HG02763 (cell line): ENCODE measurements around the gene KRTAP10-6.
"Not testable (repeated sequence)": the region's sequence is repeated elsewhere in the genome, so short reads cannot be mapped to it uniquely, and the experiment has no call there.

Experiments
- ATAC-seq: cut with Tn5 transposase; IDR thresholded peaks from one replicate; pipeline ENCODE4 v1.9.1; 2021; ENCODE audit warnings: mild to moderate bottlenecking, moderate library complexity; ENCODE audit not compliant: unreplicated experiment

Gene KRTAP10-6

DNA sequence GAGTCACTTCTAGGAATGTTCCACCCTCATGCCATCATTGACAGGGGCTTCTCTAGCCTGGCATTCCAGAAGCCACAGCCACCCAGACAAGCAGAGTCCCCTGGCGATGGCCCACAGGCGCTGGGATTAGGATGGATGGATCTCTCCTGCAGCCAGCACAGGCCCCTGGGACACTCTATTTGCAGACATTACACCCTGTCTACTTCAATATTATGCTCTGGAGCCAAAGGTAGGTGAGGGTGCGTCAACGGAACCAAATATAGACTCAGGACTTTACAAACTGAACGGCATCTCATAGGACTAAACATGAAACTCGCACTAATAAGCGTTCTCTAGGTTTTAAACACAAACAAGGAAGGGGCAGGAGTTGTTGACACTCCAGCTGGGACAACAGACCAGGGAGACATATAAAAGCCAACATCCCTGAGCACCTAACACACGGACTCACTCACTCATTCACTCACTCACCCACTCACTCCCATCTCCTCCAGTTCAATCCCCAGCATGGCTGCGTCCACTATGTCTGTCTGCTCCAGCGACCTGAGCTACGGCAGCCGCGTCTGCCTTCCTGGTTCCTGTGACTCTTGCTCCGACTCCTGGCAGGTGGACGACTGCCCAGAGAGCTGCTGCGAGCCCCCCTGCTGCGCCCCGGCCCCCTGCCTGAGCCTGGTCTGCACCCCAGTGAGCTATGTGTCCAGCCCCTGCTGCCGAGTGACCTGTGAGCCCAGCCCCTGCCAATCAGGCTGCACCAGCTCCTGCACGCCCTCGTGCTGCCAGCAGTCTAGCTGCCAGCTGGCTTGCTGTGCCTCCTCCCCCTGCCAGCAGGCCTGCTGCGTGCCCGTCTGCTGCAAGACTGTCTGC, 8.0 kb upstream of the KRTAP10-6 start, which contains the start of gene KRTAP10-7:
Gene KRTAP10-7, plus strand, starts transcription at position 480 of the 861 bp plus-strand sequence. Its CDS starts 25 bp downstream, at position 505.
- not testable (repeated sequence) for ATAC-seq

DNA sequence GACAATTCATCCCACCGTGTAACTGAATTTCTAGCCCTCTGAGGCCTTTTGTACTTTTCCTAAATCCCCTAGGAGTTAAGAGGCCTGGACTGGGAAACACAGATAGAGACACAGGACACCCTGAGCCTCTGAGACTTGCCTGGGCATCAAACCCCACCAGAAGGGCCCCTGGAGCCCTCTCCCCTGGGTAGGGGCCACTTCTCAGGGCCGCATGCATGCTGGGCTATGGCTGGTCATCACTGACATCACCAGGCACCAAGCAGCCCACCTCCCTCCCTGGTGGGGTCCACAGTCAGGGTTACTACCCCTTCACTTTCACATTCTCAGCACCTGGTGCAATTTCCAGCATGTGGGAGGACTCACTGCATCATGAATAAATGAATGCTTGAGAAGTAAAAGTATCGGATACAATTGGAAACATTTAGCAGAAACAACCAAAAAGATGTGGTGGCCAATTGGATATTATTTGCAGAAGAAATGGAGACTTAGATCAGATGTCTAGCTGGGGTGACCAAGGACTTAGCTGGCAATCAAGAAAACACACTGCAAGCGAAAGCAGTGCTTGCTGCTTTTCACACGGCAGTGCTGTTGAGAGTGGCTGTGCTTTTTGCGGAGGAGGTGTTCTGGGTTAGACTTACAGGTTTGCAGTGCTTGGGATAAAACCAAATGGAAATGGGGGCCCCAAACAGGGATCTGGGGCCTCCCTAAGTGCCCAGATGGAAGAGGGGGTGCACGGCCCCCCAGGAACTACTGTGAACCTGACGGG, 7.1 kb upstream of the KRTAP10-6 start:
- ATAC-seq, result no peak

DNA sequence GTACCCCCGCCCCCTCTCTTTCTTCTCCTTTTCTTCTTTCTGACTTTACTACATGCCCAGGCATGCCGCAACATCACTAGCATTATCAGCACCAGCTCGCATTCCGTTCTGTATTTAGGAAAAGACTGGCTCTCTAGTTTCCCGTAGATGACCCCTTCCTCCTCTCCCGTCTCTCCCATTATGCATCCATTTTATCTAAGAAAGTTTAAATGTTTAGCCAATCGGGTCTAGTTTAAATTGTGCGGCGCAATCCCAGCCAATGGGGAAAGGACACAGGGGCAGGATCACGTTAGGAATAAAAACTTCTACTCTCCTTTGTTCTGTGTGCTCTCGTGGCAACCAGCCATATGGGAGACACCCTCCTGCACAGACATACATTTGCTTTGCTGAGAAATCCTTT, 5.8 kb upstream of the KRTAP10-6 start:
- ATAC-seq, result no peak

DNA sequence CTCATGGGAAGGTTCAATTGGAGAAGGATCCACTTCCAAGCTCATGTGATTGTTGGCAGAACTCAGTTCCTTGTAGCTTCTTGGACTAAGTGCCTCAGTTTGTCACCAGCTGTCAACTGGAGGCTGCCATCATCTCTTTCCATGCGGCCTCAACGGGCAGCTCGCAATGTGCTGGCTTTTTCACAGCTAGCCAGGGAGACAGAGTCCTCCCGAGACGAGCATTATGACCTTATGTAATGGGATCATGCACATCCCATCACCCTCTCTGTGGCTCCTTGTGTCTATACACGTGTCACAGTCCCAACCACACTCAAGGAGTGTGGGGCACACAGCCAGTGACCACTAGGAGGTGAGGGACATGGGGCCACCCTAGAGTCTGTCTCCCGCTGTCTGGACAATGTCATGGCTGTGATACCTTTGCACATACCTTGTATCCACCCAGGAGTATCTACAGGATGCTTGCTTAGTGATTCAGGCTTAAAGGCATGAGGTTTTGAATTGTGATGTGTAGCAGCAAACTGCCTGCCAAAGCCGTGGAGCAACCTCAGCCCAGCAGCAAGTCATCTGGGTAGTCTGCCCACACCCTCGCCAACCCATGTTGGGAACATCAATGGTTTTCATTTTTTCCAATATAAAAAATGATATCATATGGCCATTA, 3.9 kb upstream of the KRTAP10-6 start:
- no peak for ATAC-seq

DNA sequence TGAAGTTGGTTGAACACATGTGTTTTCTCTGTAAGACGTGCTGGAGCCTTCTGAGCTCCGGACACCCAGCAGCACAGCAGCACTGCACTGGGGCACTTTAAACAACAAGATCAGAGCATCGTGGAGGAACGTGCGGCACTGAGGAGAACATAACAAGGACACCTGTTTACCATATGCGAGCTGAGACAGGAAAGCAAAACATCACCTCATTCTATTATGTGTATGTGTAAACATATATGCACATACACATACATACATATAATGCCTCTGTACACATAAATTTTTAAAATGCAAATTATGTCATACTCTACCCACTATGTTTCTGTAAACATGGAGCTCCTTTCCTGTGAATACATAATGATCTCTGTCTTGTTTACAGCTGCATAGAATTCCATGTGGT, 3.2 kb upstream of the KRTAP10-6 start:
- ATAC-seq, result no peak

DNA sequence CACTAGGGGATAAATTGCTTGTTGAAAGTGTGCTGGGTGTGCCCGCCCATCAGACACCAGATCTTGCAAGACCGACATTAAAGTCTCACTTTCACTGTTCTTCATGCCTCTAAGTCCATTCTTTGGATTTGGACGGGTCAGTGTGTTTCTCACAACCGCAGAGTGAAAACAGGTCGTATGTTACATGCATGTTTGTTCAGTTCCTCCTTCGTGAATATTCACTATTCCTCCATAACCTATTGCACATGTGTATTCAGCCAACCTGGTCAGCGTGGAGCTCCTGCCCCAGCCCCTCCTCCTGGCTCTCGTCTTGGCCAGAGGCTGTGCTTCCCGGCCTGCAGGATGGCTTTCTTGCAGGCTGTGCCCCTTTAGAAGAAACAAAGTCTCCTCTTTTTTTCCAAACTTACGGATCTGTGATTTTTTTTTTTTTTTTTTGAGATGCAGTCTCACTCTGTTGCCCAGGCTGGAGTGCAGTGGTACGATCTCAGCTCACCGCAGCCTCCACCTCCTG, 2.2 kb upstream of the KRTAP10-6 start:
- no peak for ATAC-seq

DNA sequence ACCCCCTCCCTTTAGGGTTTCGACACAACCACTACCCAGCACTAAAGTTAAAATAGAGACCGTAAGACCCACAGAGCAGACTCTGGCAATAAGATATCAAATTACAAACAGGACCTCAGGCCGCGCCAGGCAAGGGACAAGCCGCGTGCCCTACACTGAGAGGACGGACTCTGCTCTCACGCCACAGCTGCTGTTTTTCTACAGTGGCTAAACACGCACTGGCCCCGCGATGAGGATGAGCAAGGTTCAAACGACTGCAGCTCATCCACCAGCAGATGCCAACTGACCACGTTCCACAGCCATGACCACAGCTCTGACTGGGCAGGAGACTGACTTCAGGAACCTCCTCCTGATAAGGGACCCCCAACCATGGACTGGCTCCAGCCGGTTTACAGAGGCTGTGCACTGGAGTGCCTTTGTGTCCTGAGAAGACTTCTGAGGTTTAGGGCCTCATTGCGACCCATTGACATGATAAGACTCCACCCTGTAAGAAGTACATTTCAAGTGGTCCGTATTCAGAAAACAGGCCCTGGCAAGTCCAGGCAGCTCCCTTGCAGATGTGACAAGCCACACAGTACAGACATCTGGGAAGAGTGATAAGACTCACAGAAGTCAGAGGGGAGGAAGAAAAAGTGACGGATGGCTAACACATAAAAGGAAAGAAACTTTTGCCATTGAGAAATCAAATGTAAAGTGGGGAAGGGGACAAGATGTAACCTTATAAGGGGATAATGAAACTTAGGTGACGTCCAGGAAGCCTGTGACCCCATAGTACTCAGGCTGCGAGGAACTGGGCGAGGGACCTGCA, 1.5 kb upstream of the KRTAP10-6 start:
- ATAC-seq, result no peak

DNA sequence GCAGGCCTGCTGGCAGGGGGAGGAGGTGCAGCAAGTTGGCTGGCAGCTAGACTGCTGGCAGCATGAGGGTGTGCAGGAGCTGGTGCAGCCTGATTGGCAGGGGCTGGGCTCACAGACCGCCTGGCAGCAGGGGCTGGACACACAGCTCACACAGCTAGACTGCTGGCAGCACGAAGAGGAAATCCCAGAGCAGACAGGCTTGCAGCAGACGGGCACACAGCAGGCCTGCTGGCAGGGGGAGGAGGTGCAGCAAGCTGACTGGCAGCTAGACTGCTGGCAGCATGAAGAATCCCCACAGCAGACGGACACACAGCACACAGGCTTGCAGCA, 539 bp downstream of the KRTAP10-6 start:
- ATAC-seq, result not testable (repeated sequence)

DNA sequence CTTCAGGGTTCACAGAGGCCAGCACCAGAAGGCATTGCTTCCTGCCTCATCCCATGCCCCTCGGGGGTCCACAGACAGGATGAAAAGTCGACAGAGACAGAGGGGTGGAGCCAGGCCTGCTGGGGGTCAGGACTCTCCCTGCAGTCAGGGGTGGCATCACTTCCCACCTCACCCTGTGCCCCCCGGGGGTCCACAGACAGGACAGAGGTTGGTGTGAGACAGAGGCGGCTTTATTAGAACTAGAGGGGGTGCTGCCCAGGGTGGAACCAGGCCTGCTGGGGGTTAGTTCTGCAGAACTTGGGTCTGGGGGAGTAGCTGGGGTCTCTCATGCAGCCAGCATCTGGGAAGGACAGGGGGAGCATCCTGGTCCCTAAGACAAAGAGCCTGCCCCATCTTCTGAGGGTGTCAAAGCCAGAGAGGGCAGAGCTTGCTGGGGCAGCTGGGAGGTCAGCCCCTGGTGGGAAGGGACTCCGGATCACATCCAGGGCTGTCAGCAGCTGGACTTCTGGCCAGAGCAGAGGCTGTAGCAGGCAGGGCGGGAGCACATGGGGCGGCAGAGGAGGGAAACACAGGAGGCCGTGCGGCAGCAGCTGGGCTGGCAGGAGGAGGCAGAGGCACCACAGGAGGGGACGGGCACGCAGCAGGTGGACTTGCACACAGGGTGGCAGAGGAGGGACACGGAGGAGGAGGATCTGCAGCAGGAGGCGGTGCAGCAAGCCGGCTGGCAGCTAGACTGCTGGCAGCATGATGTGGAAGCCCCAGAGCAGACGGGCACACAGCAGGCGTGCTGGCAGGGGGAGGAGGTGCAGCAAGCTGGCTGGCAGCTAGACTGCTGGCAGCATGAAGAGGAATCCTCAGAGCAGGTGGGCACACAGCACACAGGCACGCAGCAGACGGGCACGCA, 1.2 kb downstream of the KRTAP10-6 start:
- not testable (repeated sequence) for ATAC-seq

DNA sequence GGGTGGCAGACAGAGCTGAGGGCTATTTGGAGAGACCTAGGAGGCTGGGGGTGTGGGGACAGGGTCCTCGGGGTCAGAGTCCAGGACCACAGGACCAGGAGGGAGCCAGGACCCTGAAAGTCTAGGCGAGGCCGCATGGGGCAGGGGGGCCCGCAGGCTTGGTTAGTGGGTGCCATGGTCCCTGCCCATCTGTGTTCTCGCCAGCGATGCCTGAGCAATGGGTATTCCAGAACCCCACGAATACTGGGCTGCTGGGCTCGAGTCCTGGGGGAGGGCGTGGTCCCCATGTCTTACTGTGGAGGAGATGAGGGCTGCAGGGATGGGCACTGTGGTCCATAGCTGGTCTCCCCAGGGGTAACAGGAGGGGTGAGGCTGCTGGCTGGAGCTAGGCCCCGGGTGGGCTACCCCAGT, 2.0 kb downstream of the KRTAP10-6 start:
- ATAC-seq, result no peak

DNA sequence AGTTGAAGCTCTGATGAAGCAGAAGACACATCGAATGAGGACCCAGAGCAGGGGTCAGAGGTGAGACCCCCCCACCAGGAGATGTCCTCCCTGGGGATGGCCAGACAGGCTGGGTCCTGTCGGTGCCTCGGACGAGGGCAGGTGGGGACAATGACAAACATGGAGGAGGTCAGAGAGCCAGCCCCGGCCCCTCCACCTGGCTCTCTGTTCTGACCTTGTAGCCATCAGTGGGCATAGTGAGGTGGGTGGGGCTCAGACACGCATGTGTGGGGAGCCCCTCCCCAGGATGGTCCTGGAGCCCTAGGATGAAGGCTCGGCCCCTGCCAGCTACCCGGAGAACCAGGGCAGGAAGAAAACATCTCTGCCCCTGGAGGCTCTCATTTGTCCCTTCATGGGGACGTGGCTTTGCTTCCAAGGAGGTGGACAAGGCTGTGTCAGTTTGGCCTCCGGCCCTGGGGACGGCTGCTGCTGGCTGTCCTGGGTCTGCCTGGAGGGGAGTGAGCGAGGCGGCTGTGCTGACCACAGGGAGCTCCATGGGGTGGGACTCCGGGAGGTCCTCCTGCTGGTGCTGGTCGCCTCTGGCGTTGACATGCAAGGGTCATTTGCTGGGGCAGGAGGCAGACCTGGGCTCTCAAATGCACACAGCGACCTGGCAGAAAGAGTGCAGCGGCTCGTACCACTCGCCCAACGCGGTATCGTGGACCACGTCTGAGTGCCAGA, 2.6 kb downstream of the KRTAP10-6 start:
- no peak for ATAC-seq

DNA sequence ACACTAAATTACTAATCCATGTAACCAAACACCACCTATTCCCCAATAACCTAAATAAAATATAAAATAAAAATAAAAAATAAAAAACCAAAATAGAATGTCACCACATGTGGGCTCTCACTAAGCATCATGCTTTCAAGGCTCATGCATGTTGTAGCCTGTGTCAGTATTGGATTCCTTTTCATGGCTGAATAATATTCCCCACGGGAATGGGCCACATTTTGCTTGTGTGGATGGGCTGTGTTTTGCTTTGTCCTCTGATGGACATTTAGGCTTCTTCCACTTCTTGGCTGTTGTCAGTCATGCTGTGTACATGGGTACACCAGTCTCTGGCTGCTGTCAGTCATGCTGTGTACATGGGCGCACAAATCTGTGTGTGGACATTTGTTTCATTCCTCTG, 3.2 kb downstream of the KRTAP10-6 start:
- ATAC-seq, result no peak

DNA sequence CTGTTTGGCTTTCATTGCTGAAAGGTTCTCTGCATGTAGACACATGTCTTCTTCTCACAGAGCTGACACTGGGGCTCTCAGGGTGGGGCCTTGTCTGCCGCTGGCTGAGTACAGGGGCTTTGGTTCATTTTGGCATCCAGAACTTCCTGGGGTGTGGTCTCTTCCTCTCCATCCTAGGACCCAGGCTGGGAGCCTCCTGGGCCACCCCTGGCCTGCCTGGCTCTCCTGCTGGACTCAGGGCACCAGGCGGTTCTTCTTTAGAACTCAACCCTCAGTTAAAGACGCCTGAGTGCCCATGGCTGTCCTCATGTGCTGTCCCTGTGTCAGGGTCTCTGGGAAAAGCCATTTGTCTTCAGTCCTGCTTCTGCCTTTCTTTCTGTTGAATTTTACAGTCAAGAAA, 6.4 kb downstream of the KRTAP10-6 start:
- ATAC-seq, result no peak

DNA sequence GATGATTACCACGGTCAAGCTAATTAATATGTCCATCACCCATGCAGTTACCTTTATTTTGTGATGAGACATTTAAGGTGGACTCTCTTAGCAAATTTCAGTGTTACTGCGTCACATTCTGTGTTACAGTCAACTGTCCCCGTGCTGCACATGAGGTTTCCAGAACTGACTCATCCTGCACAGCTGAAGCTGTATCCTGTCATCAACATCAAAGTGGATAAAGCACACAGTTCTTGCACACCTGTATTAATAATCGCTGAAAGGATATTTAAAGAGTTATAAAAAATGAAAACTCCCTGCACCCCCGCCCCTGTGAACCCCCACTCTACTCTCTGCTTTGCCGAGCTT, 8.5 kb downstream of the KRTAP10-6 start:
- ATAC-seq, result no peak

DNA sequence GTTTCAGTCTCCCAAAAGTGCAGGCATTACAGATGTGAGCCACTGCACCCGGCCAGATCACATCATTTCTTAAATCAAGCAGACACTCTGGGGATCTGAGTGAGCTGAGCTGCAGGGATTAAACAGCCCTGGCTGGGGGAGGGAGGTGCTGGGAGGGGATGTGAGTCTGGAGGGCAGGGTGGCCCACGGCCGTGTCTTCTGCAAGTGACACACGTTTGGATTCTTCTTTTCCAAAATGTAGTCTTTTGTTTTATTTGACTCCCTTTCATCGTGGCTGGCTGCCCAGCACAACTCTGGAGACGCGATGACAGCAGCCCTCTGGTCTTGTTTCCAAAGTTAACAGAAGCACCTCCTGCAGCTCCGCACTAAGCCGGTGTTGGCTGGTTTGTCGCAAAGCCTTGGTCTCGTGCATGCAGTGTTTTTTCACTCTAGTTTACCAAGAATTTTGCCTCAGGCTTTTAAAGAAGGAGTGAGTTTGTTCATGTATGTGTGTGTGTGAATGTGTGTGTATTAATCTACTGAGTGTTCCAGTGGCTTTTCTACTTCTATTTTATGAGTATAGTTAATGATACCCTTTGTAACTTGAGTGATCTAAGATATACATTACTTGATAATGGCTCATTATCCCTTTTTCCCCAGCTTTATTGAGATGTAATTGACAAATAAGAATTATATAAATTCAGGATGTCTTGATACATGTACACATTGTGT, 9.1 kb downstream of the KRTAP10-6 start:
- no peak for ATAC-seq

DNA sequence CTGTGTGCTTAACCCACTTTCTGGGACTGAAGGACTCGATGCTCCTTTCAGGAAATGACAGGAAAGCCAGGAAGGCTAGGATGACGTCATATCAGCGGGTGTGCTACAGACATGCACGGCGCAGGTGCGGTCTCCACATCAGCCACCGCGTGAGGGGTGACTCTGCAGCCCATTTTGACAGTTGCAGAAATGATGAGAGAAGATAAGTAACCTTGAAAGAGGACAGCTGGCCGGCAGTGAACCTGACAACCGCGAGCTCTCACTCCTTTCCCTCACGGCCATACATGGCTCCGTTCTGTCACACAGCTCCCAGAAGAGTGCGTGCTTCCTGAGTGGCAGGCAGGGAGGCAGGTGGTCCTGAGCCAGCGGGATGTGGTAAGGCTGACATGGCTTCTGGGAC, 10.2 kb downstream of the KRTAP10-6 start:
- no peak for ATAC-seq

DNA sequence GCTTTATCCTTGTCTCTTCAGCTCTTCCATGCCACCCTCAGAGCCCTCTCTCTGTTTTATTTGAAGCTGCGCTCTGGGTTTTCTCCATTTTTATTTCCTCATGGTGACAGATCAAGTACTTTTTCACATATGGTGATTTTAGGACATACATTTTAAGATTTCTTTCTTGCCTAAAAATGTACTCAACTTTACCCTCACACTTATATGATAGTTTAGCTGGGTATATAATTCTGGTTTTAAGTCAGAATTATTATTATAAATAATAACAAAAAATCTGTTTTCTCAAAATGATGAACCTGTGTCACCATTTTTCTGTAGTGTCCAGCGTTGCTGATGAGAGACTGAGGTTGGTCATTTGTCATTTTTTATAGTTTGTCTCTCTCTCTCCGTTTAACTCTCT, 11.1 kb downstream of the KRTAP10-6 start:
- no peak for ATAC-seq

DNA sequence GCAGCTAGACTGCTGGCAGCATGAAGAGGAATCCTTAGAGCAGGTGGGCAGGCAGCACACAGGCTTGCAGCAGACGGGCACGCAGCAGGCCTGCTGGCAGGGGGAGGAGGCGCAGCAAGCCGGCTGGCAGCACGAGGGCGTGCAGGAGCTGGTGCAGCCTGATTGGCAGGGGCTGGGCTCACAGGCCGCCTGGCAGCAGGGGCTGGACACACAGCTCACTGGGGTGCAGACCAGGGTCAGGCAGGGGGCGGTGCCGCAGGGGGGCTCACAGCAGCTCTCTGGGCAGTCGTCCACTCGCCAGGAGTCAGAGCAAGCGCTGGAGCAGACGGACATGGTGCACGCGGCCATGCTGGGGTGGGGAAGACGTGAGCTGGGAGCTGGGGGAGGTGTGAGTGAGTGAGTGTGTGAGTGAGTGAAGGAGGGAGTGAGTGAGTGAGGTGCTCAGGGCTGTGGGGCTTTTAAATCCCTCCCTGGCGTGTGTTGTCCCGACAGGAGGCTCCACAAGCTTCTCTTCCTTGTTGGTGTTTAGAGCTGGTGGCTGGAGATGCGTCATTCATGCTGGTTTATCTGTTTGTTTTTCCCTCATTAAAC, 12.0 kb downstream of the KRTAP10-6 start, which contains the start of gene KRTAP10-5:
Gene KRTAP10-5, minus strand, starts transcription at position 374 of the 591 bp plus-strand sequence. Its CDS starts 26 bp downstream, at position 348.
- ATAC-seq, result not testable (repeated sequence)
